Ramos (cell line): ENCODE measurements around the gene KRTAP10-3.
"Not testable (repeated sequence)": the region's sequence is repeated elsewhere in the genome, so short reads cannot be mapped to it uniquely, and the experiment has no call there.

Source experiments
- in situ Hi-C: fragments of 300-500 bp; cut with MboI; formaldehyde crosslinking; loops from one replicate; pipeline ENCODE4 v1.14.3; 2022; ENCODE audit warnings: low sequenced_read_pairs; ENCODE audit not compliant: unreplicated experiment

Gene KRTAP10-3

DNA sequence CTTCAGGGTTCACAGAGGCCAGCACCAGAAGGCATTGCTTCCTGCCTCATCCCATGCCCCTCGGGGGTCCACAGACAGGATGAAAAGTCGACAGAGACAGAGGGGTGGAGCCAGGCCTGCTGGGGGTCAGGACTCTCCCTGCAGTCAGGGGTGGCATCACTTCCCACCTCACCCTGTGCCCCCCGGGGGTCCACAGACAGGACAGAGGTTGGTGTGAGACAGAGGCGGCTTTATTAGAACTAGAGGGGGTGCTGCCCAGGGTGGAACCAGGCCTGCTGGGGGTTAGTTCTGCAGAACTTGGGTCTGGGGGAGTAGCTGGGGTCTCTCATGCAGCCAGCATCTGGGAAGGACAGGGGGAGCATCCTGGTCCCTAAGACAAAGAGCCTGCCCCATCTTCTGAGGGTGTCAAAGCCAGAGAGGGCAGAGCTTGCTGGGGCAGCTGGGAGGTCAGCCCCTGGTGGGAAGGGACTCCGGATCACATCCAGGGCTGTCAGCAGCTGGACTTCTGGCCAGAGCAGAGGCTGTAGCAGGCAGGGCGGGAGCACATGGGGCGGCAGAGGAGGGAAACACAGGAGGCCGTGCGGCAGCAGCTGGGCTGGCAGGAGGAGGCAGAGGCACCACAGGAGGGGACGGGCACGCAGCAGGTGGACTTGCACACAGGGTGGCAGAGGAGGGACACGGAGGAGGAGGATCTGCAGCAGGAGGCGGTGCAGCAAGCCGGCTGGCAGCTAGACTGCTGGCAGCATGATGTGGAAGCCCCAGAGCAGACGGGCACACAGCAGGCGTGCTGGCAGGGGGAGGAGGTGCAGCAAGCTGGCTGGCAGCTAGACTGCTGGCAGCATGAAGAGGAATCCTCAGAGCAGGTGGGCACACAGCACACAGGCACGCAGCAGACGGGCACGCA is 32.6 kb upstream of the KRTAP10-3 start:
- in situ Hi-C loops: not testable (repeated sequence)

DNA sequence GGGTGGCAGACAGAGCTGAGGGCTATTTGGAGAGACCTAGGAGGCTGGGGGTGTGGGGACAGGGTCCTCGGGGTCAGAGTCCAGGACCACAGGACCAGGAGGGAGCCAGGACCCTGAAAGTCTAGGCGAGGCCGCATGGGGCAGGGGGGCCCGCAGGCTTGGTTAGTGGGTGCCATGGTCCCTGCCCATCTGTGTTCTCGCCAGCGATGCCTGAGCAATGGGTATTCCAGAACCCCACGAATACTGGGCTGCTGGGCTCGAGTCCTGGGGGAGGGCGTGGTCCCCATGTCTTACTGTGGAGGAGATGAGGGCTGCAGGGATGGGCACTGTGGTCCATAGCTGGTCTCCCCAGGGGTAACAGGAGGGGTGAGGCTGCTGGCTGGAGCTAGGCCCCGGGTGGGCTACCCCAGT is 31.7 kb upstream of the KRTAP10-3 start:
- in situ Hi-C loops: no loop called here

DNA sequence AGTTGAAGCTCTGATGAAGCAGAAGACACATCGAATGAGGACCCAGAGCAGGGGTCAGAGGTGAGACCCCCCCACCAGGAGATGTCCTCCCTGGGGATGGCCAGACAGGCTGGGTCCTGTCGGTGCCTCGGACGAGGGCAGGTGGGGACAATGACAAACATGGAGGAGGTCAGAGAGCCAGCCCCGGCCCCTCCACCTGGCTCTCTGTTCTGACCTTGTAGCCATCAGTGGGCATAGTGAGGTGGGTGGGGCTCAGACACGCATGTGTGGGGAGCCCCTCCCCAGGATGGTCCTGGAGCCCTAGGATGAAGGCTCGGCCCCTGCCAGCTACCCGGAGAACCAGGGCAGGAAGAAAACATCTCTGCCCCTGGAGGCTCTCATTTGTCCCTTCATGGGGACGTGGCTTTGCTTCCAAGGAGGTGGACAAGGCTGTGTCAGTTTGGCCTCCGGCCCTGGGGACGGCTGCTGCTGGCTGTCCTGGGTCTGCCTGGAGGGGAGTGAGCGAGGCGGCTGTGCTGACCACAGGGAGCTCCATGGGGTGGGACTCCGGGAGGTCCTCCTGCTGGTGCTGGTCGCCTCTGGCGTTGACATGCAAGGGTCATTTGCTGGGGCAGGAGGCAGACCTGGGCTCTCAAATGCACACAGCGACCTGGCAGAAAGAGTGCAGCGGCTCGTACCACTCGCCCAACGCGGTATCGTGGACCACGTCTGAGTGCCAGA is 31.2 kb upstream of the KRTAP10-3 start:
- in situ Hi-C loops: no loop called here

DNA sequence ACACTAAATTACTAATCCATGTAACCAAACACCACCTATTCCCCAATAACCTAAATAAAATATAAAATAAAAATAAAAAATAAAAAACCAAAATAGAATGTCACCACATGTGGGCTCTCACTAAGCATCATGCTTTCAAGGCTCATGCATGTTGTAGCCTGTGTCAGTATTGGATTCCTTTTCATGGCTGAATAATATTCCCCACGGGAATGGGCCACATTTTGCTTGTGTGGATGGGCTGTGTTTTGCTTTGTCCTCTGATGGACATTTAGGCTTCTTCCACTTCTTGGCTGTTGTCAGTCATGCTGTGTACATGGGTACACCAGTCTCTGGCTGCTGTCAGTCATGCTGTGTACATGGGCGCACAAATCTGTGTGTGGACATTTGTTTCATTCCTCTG is 30.5 kb upstream of the KRTAP10-3 start:
- in situ Hi-C loops: no loop called here

DNA sequence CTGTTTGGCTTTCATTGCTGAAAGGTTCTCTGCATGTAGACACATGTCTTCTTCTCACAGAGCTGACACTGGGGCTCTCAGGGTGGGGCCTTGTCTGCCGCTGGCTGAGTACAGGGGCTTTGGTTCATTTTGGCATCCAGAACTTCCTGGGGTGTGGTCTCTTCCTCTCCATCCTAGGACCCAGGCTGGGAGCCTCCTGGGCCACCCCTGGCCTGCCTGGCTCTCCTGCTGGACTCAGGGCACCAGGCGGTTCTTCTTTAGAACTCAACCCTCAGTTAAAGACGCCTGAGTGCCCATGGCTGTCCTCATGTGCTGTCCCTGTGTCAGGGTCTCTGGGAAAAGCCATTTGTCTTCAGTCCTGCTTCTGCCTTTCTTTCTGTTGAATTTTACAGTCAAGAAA is 27.3 kb upstream of the KRTAP10-3 start:
- in situ Hi-C loops: no loop called here

DNA sequence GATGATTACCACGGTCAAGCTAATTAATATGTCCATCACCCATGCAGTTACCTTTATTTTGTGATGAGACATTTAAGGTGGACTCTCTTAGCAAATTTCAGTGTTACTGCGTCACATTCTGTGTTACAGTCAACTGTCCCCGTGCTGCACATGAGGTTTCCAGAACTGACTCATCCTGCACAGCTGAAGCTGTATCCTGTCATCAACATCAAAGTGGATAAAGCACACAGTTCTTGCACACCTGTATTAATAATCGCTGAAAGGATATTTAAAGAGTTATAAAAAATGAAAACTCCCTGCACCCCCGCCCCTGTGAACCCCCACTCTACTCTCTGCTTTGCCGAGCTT is 25.2 kb upstream of the KRTAP10-3 start:
- in situ Hi-C loops: no loop called here

DNA sequence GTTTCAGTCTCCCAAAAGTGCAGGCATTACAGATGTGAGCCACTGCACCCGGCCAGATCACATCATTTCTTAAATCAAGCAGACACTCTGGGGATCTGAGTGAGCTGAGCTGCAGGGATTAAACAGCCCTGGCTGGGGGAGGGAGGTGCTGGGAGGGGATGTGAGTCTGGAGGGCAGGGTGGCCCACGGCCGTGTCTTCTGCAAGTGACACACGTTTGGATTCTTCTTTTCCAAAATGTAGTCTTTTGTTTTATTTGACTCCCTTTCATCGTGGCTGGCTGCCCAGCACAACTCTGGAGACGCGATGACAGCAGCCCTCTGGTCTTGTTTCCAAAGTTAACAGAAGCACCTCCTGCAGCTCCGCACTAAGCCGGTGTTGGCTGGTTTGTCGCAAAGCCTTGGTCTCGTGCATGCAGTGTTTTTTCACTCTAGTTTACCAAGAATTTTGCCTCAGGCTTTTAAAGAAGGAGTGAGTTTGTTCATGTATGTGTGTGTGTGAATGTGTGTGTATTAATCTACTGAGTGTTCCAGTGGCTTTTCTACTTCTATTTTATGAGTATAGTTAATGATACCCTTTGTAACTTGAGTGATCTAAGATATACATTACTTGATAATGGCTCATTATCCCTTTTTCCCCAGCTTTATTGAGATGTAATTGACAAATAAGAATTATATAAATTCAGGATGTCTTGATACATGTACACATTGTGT is 24.6 kb upstream of the KRTAP10-3 start:
- in situ Hi-C loops: no loop called here

DNA sequence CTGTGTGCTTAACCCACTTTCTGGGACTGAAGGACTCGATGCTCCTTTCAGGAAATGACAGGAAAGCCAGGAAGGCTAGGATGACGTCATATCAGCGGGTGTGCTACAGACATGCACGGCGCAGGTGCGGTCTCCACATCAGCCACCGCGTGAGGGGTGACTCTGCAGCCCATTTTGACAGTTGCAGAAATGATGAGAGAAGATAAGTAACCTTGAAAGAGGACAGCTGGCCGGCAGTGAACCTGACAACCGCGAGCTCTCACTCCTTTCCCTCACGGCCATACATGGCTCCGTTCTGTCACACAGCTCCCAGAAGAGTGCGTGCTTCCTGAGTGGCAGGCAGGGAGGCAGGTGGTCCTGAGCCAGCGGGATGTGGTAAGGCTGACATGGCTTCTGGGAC is 23.5 kb upstream of the KRTAP10-3 start:
- in situ Hi-C loops: no loop called here

DNA sequence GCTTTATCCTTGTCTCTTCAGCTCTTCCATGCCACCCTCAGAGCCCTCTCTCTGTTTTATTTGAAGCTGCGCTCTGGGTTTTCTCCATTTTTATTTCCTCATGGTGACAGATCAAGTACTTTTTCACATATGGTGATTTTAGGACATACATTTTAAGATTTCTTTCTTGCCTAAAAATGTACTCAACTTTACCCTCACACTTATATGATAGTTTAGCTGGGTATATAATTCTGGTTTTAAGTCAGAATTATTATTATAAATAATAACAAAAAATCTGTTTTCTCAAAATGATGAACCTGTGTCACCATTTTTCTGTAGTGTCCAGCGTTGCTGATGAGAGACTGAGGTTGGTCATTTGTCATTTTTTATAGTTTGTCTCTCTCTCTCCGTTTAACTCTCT is 22.6 kb upstream of the KRTAP10-3 start:
- in situ Hi-C loops: no loop called here

DNA sequence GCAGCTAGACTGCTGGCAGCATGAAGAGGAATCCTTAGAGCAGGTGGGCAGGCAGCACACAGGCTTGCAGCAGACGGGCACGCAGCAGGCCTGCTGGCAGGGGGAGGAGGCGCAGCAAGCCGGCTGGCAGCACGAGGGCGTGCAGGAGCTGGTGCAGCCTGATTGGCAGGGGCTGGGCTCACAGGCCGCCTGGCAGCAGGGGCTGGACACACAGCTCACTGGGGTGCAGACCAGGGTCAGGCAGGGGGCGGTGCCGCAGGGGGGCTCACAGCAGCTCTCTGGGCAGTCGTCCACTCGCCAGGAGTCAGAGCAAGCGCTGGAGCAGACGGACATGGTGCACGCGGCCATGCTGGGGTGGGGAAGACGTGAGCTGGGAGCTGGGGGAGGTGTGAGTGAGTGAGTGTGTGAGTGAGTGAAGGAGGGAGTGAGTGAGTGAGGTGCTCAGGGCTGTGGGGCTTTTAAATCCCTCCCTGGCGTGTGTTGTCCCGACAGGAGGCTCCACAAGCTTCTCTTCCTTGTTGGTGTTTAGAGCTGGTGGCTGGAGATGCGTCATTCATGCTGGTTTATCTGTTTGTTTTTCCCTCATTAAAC is 21.7 kb upstream of the KRTAP10-3 start, which contains the start of gene KRTAP10-5:
KRTAP10-5 (minus strand) TSS at position 374 of the 591 bp plus-strand sequence; CDS start at position 348, 26 bp downstream.
- in situ Hi-C loops: not testable (repeated sequence)

DNA sequence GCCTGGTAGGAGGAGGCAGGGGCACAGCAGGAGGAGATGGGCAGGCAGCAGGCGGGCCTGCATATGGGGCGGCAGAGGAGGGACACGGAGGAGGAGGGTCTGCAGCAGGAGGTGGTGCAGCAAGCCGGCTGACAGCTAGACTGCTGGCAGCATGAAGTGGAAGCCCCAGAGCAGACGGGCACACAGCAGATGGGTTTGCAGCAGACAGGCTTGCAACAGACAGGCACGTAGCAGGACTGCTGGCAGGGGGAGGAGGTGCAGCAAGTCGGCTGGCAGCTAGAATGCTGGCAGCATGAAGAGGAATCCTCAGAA is 21.2 kb upstream of the KRTAP10-3 start:
- in situ Hi-C loops: no loop called here

DNA sequence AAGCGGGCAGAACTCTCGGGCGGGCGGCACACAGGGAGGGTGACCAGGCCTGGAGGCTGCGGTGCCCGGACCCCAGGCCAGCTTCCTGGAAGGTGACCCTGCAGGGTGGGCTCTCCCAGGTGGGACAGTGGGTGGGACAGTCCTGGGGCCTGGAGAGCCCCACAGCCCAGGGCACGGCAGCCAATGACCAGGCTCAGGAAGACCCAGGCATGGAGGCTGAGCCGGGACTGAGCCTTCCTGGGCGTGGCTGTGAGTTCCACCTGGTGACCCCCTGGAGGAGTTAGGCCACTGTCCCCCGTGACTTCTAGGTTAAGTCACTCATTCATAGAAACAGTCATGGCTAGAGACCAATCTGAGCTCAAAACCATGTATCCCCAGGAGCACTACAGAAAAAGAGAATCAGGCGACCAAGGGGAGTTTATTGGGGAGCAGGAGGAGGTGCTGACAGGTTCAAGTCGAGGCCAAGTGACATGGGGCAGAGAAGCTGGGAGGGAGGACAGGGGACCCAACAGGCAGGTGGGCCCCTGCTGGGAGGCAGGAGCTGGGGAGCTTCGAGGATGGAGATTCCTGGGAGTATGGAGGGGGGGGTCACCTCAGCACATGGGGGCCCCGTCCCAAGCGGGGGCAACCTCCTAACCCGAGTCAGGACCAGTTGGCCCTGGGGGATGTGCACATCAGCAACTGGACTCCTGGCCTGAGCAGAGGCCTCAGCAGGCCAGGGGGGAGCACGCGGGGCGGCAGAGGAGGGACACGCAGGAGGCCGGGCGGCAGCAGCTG is 20.6 kb upstream of the KRTAP10-3 start:
- in situ Hi-C loops: no loop called here

DNA sequence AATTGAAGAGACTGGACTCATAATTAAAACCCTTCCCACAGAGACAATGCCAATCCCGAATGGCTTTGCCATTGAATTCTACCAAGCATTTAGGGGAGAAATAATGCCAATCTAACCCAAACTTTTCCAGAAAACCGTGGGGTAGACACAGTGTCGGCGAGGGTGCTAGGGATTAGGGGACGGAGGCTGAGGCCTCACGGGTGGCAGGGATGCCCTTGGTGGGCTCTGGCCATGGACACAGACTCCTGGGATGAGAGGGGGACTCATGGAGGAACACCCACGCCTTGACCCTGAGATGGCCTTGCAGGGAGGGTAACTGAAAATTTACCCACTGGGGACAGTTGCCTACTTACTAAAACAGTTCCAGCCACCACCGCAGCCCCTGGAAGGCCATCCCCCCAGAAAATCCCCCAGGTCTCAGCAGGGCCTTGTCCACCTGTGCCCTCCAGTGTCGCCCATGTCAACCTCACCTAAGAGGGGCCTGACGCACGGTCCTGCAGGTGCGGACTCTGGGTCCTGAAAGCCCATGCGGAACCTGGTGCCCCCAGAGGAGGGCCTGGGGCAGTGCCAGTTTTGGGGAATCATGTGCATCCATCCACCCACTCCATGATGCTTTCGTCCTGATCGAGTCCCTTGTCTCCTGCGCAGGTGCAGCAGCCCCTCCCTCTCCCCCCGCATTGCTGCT is 19.9 kb upstream of the KRTAP10-3 start:
- in situ Hi-C loops: no loop called here

DNA sequence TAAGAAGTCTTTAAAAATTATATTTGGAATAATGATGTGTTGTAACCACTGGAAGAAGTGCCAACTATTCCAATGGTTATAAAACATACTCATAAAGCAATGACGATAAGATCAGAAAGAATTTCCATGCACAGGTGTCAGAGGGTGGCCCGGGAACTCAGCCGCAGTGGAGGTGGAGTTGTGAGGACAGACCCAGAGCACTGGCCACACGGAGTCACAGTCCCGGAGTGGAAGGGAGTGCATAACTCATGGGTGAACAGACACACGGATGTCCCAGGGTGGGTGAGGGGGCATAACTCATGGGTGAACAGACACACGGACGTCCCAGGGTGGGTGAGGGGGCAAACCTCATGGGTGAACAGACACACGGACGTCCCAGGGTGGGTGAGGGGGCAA is 17.4 kb upstream of the KRTAP10-3 start:
- in situ Hi-C loops: no loop called here

DNA sequence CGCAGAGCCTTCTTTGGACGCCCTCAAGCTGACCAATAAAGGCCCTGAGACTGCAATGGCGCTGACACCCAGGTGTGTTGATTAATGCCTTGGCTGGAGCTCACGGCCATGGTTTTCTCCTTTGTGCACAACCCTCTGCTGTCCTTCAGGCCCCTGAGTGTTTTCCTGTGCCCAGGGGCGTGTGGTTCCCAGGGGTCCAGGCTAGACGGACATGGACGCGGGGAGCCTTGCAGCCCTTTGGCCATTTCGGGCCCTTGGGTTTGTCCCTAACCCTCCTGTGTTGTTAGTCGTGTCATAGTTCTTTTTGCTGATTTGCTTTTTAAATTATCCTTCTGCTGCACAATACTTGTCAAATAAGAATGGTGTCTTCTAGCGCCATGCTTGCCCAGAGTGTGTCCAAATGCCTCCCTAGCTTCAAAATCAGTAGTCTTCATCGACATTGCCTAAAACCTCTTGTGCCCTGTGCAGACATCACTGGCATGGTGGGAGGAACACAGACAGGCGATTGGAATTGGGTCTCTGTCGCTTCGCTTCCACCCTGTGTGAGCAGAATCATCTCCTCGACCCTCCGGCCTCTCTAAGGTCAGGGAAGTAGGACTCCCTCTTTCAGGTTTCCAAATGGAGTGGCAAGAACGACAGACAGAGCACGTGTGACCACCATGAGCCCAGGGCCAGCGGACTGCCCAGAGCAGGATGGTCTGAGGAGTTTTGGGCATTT is 16.9 kb upstream of the KRTAP10-3 start:
- in situ Hi-C loops: no loop called here

DNA sequence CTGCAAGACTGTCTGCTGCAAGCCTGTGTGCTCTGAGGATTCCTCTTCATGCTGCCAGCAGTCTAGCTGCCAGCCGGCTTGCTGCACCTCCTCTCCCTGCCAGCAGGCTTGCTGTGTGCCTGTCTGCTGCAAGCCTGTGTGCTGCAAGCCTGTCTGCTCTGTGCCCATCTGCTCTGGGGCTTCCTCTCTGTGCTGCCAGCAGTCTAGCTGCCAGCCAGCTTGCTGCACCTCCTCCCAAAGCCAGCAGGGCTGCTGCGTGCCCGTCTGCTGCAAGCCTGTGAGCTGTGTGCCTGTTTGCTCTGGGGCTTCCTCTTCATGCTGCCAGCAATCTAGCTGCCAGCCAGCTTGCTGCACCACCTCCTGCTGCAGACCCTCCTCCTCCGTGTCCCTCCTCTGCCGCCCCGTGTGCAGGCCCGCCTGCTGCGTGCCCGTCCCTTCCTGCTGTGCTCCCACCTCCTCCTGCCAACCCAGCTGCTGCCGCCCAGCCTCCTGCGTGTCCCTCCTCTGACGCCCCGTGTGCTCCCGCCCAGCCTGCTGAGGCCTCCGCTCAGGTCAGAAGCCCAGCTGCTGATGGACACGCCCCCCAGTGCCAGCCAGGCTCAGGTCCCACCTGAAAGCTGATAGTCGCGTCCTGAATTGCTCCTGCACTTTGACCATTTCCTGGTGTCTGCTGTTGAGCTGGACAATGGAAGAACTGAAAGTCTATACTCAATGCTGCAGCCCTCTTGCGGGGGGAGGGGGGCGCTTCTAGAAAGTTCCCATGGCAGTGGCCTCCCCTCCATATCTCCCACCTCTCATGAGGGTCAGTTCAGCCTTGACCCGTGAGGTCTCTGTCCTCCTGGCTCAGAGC is 16.1 kb upstream of the KRTAP10-3 start:
- in situ Hi-C loops: no loop called here

DNA sequence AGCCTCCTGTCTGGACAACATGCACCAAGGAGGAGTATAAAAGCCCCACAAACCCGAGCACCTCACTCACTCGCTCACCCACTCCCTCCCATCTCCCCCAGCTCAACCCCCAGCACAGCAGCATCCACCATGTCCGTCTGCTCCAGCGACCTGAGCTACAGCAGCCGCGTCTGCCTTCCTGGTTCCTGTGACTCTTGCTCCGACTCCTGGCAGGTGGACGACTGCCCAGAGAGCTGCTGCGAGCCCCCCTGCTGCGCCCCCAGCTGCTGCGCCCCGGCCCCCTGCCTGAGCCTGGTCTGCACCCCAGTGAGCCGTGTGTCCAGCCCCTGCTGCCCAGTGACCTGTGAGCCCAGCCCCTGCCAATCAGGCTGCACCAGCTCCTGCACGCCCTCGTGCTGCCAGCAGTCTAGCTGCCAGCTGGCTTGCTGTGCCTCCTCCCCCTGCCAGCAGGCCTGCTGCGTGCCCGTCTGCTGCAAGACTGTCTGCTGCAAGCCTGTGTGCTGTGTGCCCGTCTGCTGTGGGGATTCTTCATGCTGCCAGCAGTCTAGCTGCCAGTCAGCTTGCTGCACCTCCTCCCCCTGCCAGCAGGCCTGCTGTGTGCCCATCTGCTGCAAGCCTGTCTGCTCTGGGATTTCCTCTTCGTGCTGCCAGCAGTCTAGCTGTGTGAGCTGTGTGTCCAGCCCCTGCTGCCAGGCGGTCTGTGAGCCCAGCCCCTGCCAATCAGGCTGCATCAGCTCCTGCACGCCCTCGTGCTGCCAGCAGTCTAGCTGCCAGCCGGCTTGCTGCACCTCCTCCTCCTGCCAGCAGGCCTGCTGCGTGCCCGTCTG is 15.2 kb upstream of the KRTAP10-3 start, which contains the start of gene KRTAP10-4:
KRTAP10-4 (plus strand) TSS at position 100 of the 827 bp plus-strand sequence; CDS start at position 130, 30 bp downstream.
- in situ Hi-C loops: not testable (repeated sequence)
